B cell (primary cell): ENCODE data around the gene SP140. TPM values are rescaled to one million over a fixed set of nuclear protein-coding genes. Genes with fewer than 3 reads are reported as not detected.
A peak's percentile ranks its signal among the peaks of the same experiment; 100 is the strongest.

Experiments used
- ATAC-seq: fragments of 200-7000 bp; cut with Tn5 transposase; one replicate; pipeline ENCODE4 v1.10.0; 2021; ENCODE audit warnings: low read depth, mild to moderate bottlenecking, moderate number of reproducible peaks, moderate library complexity
- CTCF ChIA-PET: fragments of 350-600 bp; sonication (Branson Sonifier 250); formaldehyde crosslinking; loops from one replicate; lab custom pipeline; 2021; ENCODE audit warnings: antibody characterized with exemption, inconsistent platforms; lab: Charles Lee
- POLR2A ChIA-PET: fragments of 350-600 bp; sonication (Branson Sonifier 250); formaldehyde crosslinking; loops from one replicate; lab custom pipeline; 2021; ENCODE audit warnings: antibody characterized with exemption; lab: Charles Lee
- DNase-seq: peaks from one replicate; pipeline ENCODE4 v3.0.0; 2013
- H2AFZ ChIP-seq: 2 replicates; pipeline ENCODE4 v1.6.1; 2012; ENCODE audit warnings: mild to moderate bottlenecking, low read depth, low read length; ENCODE audit not compliant: insufficient read depth, poor library complexity, severe bottlenecking
- H3K27ac ChIP-seq, 2 donors: 1 replicate in 1 of 2; 2 replicates in 1 of 2; pipeline ENCODE4 v1.5.1; 2012 to 2013; ENCODE audit warnings: low read length in 2 of 2, mild to moderate bottlenecking in 2 of 2, moderate library complexity in 1 of 2
- H3K27me3 ChIP-seq, 4 experiments: fragments of 200-600 bp in 1 of 4; sonication (generic) in 1 of 4; replicated peaks in 1 of 4; 1 replicate in 2 of 4; 2 replicates in 2 of 4; pipeline versions ENCODE4 v1.6.1 to v1.7.0; 2013 to 2016; ENCODE audit warnings: low read length in 3 of 4, mild to moderate bottlenecking in 2 of 4, mixed read lengths in 1 of 4, moderate library complexity in 1 of 4; ENCODE audit not compliant: insufficient read depth in 4 of 4, control insufficient read depth in 3 of 4; ENCODE audit errors: control extremely low read depth in 1 of 4
- H3K36me3 ChIP-seq, 2 experiments: replicated peaks in 1 of 2; 1 replicate in 1 of 2; 2 replicates in 1 of 2; pipeline versions ENCODE4 v1.6.1 to v1.7.1; 2013; ENCODE audit warnings: low read length in 1 of 2; ENCODE audit not compliant: insufficient read depth in 2 of 2, control insufficient read depth in 1 of 2; ENCODE audit errors: control extremely low read depth in 1 of 2, extremely low read depth in 1 of 2
- H3K4me1 ChIP-seq, 2 donors: fragments of 200-600 bp in 1 of 2; sonication (generic) in 1 of 2; 1 replicate in 1 of 2; 2 replicates in 1 of 2; pipeline versions ENCODE4 v1.5.1 to v1.6.1; 2013 to 2017; ENCODE audit warnings: low read length in 2 of 2; ENCODE audit not compliant: control insufficient read depth in 2 of 2, insufficient read depth in 2 of 2
- H3K4me2 ChIP-seq: replicated peaks from 2 replicates; pipeline ENCODE3; 2012; ENCODE audit warnings: mild to moderate bottlenecking, low read depth, low read length; ENCODE audit not compliant: poor library complexity, severe bottlenecking
- H3K4me3 ChIP-seq, 5 experiments: fragments of 200-600 bp in 1 of 5; sonication (generic) in 1 of 5; 1 replicate in 3 of 5; 2 replicates in 2 of 5; pipeline versions ENCODE4 v1.5.1 to v1.7.0; 2011 to 2016; ENCODE audit warnings: low read length in 4 of 5, mild to moderate bottlenecking in 4 of 5, low read depth in 2 of 5, control low read depth in 1 of 5, moderate library complexity in 1 of 5; ENCODE audit not compliant: insufficient read depth in 1 of 5; ENCODE audit errors: control extremely low read depth in 1 of 5, extremely low read depth in 1 of 5
- H3K79me2 ChIP-seq: fragments of 200-600 bp; sonication (generic); one replicate; pipeline ENCODE4 v1.6.0; 2016; ENCODE audit warnings: low read length; ENCODE audit not compliant: control insufficient read depth, insufficient read depth
- H3K9ac ChIP-seq: fragments of 200-600 bp; sonication (generic); 2 replicates; pipeline ENCODE4 v1.6.1; 2017; ENCODE audit warnings: mild to moderate bottlenecking, low read length, moderate library complexity
- H3K9me3 ChIP-seq, 3 donors: one replicate each; pipeline versions ENCODE4 v1.6.1 to v1.7.1; 2013; ENCODE audit warnings: low read length in 2 of 3; ENCODE audit not compliant: control insufficient read depth in 2 of 3, insufficient read depth in 1 of 3; ENCODE audit errors: control extremely low read depth in 1 of 3
- H4K20me1 ChIP-seq: 2 replicates; pipeline ENCODE4 v1.6.0; 2012; ENCODE audit warnings: mild to moderate bottlenecking, low read length; ENCODE audit not compliant: insufficient read depth, control insufficient read depth, poor library complexity, severe bottlenecking
- H3K27ac Mint-ChIP-seq: one replicate; pipeline ENCODE4 v1.8.0; 2021; ENCODE audit warnings: mixed read lengths
- H3K27me3 Mint-ChIP-seq: one replicate; pipeline ENCODE4 v1.8.0; 2021; ENCODE audit warnings: mixed read lengths
- H3K4me1 Mint-ChIP-seq: one replicate; pipeline ENCODE4 v1.8.0; 2021; ENCODE audit warnings: mixed read lengths
- H3K4me3 Mint-ChIP-seq: one replicate; pipeline ENCODE4 v1.8.0; 2021; ENCODE audit warnings: mixed read lengths
- H3K9me3 Mint-ChIP-seq: one replicate; pipeline ENCODE4 v1.8.0; 2022; ENCODE audit warnings: mixed read lengths; ENCODE audit not compliant: insufficient read depth
- CTCF ChIP-seq: fragments of 200-600 bp; IDR thresholded peaks from one replicate; pipeline ENCODE4 v1.8.0; 2022; ENCODE audit warnings: antibody characterized with exemption, mild to moderate bottlenecking
- EZH2 ChIP-seq: IDR thresholded peaks from 2 replicates; pipeline ENCODE4 v1.6.1; 2012; ENCODE audit warnings: borderline replicate concordance, low read depth, mild to moderate bottlenecking, moderate library complexity, low read length; ENCODE audit not compliant: insufficient read depth, poor library complexity, severe bottlenecking
- WGBS: methylation state at CpG from one replicate; pipeline ENCODE4 v1.1.5; 2013; ENCODE audit warnings: missing lambda C conversion rate; ENCODE audit not compliant: insufficient coverage; 5-methylcytosine and 5-hydroxymethylcytosine counted together
- intact Hi-C: fragments of 100-400 bp; cut with micrococcal nuclease; formaldehyde crosslinking; loops from one replicate; pipeline ENCODE4 v1.10.0; 2022
- polyA plus RNA-seq: library from polyadenylated mRNA; depleted of rRNA; stranded (reverse); fragments of >200 nt; gene quantifications from 2 replicates; pipeline ENCODE4 v1.2.3, GENCODE V29; 2012
- total RNA-seq, 2 donors: library from RNA; stranded (reverse); fragments of 120-200 nt in 1 of 2; gene quantifications; 1 replicate in 1 of 2; 2 replicates in 1 of 2; pipeline versions ENCODE4 v1.2.3 to v1.2.4, GENCODE V29; 2013 to 2022

Gene SP140
- total and polyA plus RNA-seq, 2 donors (not counting 1 experiment from before 2014, with no cell fraction given), result 78.7 to 411 TPM

- DNase-seq (no peak), ATAC-seq (no peak)
- Histone ChIP-seq H3K9me3 (peaks cover 0 to 1% (median 1%) of the 10 kb centered on the region in 3 donors), H3K27me3 (no peaks in the 10 kb centered on the region), H3K36me3 (peaks cover 17 to 82% of the 10 kb centered on the region in 2 experiments), H3K27ac (peak overlapping the region in 1 of 2 donors; percentile 57), H4K20me1 (peaks cover 6% of the 10 kb centered on the region), H3K4me3 (no peak overlapping the region), H3K79me2 (peaks cover 13% of the 10 kb centered on the region), H3K4me2 (no peak overlapping the region), H2AFZ (no peak overlapping the region), H3K4me1 (peaks cover 19% of the 10 kb centered on the region in 2 donors), H3K9ac (no peak overlapping the region)
- peaks cover 23% of the 10 kb centered on the region for H3K4me1 Mint-ChIP-seq
- CTCF ChIA-PET, result no interaction called here
- H3K4me3 Mint-ChIP-seq, result no peak overlapping the region
- no peak for TF ChIP-seq EZH2
- H3K27ac Mint-ChIP-seq, result no peak overlapping the region
- POLR2A ChIA-PET, result interaction anchor here (1.0 kb wide), 1 partner anchor 20 kb away, joined by 3 read pairs; no protein-coding TSS in a partner anchor
- no peaks in the 10 kb centered on the region for H3K9me3 Mint-ChIP-seq
- intact Hi-C loops, result no loop called here
- no CpG with 5 or more reads among the region's 4 CpGs for WGBS
- no peaks in the 10 kb centered on the region for H3K27me3 Mint-ChIP-seq
Observed at GRCh38 chr2:230254152-230254881, 28.8 kb downstream of the SP140 start.

- peaks cover 2 to 4% (median 3%) of the 10 kb centered on the region in 3 donors for H3K9me3 ChIP-seq
- H2AFZ ChIP-seq, result no peak overlapping the region
- Mint-ChIP-seq H3K27me3 (no peaks in the 10 kb centered on the region), H3K4me3 (peak overlapping the region; percentile 68), H3K4me1 (peaks cover 45% of the 10 kb centered on the region), H3K9me3 (peaks cover 7% of the 10 kb centered on the region), H3K27ac (peak overlapping the region; percentile 83)
- H3K4me2 ChIP-seq, result no peak overlapping the region
- no peak overlapping the region for H3K9ac ChIP-seq
- no peak for ATAC-seq
- intact Hi-C loops, result loop anchor here (1.0 to 5.0 kb wide), 4 partner anchors 10 to 455 kb away; partner anchors contain the start of gene CAB39
- 80% methylated on average over 3 of the region's 3 CpGs for WGBS
- no peak for DNase-seq
- H3K27ac ChIP-seq, result peak overlapping the region; percentile 43 to 78
- TF ChIP-seq EZH2, result no peak
- TF ChIP-seq CTCF, result no peak
- H3K36me3 ChIP-seq, result peaks cover 9 to 69% of the 10 kb centered on the region in 2 experiments
- H4K20me1 ChIP-seq, result peaks cover 6% of the 10 kb centered on the region
- CTCF ChIA-PET, result interaction anchor here (1.4 kb wide), 1 partner anchor 54 kb away, joined by 4 read pairs; no protein-coding TSS in a partner anchor
- POLR2A ChIA-PET, result interaction anchor here (1.1 kb wide), 1 partner anchor 54 kb away, joined by 5 read pairs; no protein-coding TSS in a partner anchor
- no peak overlapping the region for H3K4me3 ChIP-seq
- H3K27me3 ChIP-seq, result no peaks in the 10 kb centered on the region
- peaks cover 20 to 26% of the 10 kb centered on the region in 2 donors for H3K4me1 ChIP-seq
- H3K79me2 ChIP-seq, result peaks cover 27% of the 10 kb centered on the region
Observed at GRCh38 chr2:230256733-230257332, 31.3 kb downstream of the SP140 start.
